ENCODE measurements around the gene ADCY3.

- TF ChIP-seq CEBPZ (IDR thresholded peaks at IDR 0.05; ENCODE audit: low read depth, low read length) (no peak), POLR2A (IDR thresholded peaks at IDR 0.05; ENCODE audit: low read depth, low read length) (no peak), BRCA1 (IDR thresholded peaks at IDR 0.05; ENCODE audit: low read depth, low read length) (no peak), CTCF (IDR thresholded peaks at IDR 0.05 in 2 of 3, conservative IDR thresholded peaks at IDR 0.05 in 1 of 3; ENCODE audit: control insufficient read depth in 2 of 3, extremely low read depth in 1 of 3, insufficient read depth in 1 of 3, low read depth in 3 of 3, low read length in 3 of 3) (no peak), SIN3A (IDR thresholded peaks at IDR 0.05; ENCODE audit: low read depth, low read length) (no peak), EZH2 (IDR thresholded peaks at IDR 0.05; ENCODE audit: borderline replicate concordance, control insufficient read depth, low read depth, low read length) (no peak), TAF1 (IDR thresholded peaks at IDR 0.05; ENCODE audit: borderline replicate concordance, low read depth, low read length) (no peak), CHD4 (IDR thresholded peaks at IDR 0.05) (no peak), KAT2A (conservative IDR thresholded peaks at IDR 0.05; ENCODE audit: control insufficient read depth, low read depth, low read length) (no peak)
Observed at GRCh38 chr2:24903161-24904103, 16.6 kb downstream of the ADCY3 start.
